Left lung (tissue), 10 donors: ENCODE measurements around the gene ANKRD1. TPM values are rescaled to one million over a fixed set of nuclear protein-coding genes. Genes with fewer than 3 reads are reported as not detected.

Source experiments
- ATAC-seq: fragments of 200-7000 bp; cut with Tn5 transposase; one replicate; pipeline ENCODE4 v1.9.1; 2020; ENCODE audit warnings: moderate library complexity
- DNase-seq, 4 donors: peaks; one replicate each; pipeline ENCODE4 v3.0.0-alpha.2; 2013 to 2020
- H3K27ac ChIP-seq, 2 donors: fragments of 200-600 bp; sonication (generic) in 1 of 2; one replicate each; pipeline versions ENCODE4 v1.5.0 to v1.8.0; 2020 to 2021
- H3K27me3 ChIP-seq, 2 donors: fragments of 200-600 bp; sonication (generic) in 1 of 2; one replicate each; pipeline versions ENCODE4 v1.5.0 to v1.8.0; 2020 to 2021
- H3K36me3 ChIP-seq, 2 donors: fragments of 200-600 bp; sonication (generic) in 1 of 2; one replicate each; pipeline versions ENCODE4 v1.5.0 to v1.8.0; 2020 to 2021
- H3K4me1 ChIP-seq, 2 donors: fragments of 200-600 bp; one replicate each; pipeline ENCODE4 v1.8.0; 2021
- H3K4me3 ChIP-seq, 2 donors: fragments of 200-600 bp; sonication (generic) in 1 of 2; one replicate each; pipeline versions ENCODE4 v1.5.0 to v1.8.0; 2020 to 2021; ENCODE audit warnings: mild to moderate bottlenecking in 1 of 2
- H3K9me3 ChIP-seq, 2 donors: fragments of 200-600 bp; sonication (generic) in 1 of 2; one replicate each; pipeline versions ENCODE4 v1.5.0 to v1.8.0; 2020 to 2021
- CTCF ChIP-seq, 2 donors: fragments of 200-600 bp; sonication (generic) in 1 of 2; IDR thresholded peaks; one replicate each; pipeline versions ENCODE4 v1.5.0 to v1.8.0; 2021; ENCODE audit warnings: antibody characterized with exemption in 2 of 2
- intact Hi-C, 2 donors: fragments of 100-400 bp; cut with DNase I; formaldehyde crosslinking; loops; one replicate each; pipeline versions ENCODE4 v1.11.2 to v1.14.2; 2022
- polyA plus RNA-seq, 6 donors: library from polyadenylated mRNA; unstranded; fragments of 120-200 nt; gene quantifications; one replicate each; pipeline ENCODE4 v1.2.1, GENCODE V29; 2013; ENCODE audit not compliant: insufficient read length in 6 of 6
- total RNA-seq, 2 donors: library from RNA; stranded (reverse); fragmentation: NEBNext Ultra II Directional; extraction: Animal tissue kit (Norgen Biotek cat#: 25700); gene quantifications; one replicate each; pipeline ENCODE4 v1.2.1, GENCODE V29; 2021
- donor health status: DM: no; HTN: yes; CAD: no.
- donor health status: DM: no; HTN: no; CAD: no.

ANKRD1 gene
- total and polyA plus RNA-seq, 8 donors: 0.07 to 165 (median 0.17) TPM; not detected in 2

- H3K4me1 ChIP-seq: peaks cover 3 to 18% of the 10 kb centered on the region in 2 donors
- no peak overlapping the region for H3K4me3 ChIP-seq
- DNase-seq: no peak
- H3K9me3 ChIP-seq: no peaks in the 10 kb centered on the region
- intact Hi-C loops: no loop called here
- no peaks in the 10 kb centered on the region for H3K27me3 ChIP-seq
- H3K36me3 ChIP-seq: no peaks in the 10 kb centered on the region
- ATAC-seq: no peak
- H3K27ac ChIP-seq: no peak overlapping the region
- TF ChIP-seq CTCF (IDR thresholded peaks at IDR 0.05): no peak
Observed at GRCh38 chr10:90935581-90936275, 14.8 kb upstream of the ANKRD1 start.

GRCh38 chr10:90930971-90931871, 10.3 kb upstream of the ANKRD1 start:
- intact Hi-C loops: no loop called here
- no peaks in the 10 kb centered on the region for H3K36me3 ChIP-seq
- H3K27me3 ChIP-seq: no peaks in the 10 kb centered on the region
- TF ChIP-seq CTCF (IDR thresholded peaks at IDR 0.05): no peak
- H3K4me3 ChIP-seq: no peak overlapping the region
- peak in 2 of 4 donors; percentile 22 to 38 for DNase-seq
- H3K9me3 ChIP-seq: no peaks in the 10 kb centered on the region
- H3K27ac ChIP-seq: peak overlapping the region; percentile 59 to 71
- peak; percentile 46 for ATAC-seq
- H3K4me1 ChIP-seq: peaks cover 9 to 23% of the 10 kb centered on the region in 2 donors

- Histone ChIP-seq H3K4me3 (no peak overlapping the region), H3K4me1 (peaks cover 9 to 16% of the 10 kb centered on the region in 2 donors), H3K27ac (peak overlapping the region; percentile 59 to 71), H3K27me3 (no peaks in the 10 kb centered on the region), H3K9me3 (no peaks in the 10 kb centered on the region), H3K36me3 (no peaks in the 10 kb centered on the region)
- intact Hi-C loops: no loop called here
- DNase-seq (peak in 2 of 4 donors; percentile 32 to 42), ATAC-seq (peak; percentile 87)
- no peak for TF ChIP-seq CTCF (IDR thresholded peaks at IDR 0.05)
Observed at GRCh38 chr10:90930070-90930837, 9.4 kb upstream of the ANKRD1 start.

GRCh38 chr10:90929179-90929578, 8.3 kb upstream of the ANKRD1 start:
- no peak for DNase-seq
- no peak for TF ChIP-seq CTCF (IDR thresholded peaks at IDR 0.05)
- Histone ChIP-seq H3K9me3 (no peaks in the 10 kb centered on the region), H3K27me3 (no peaks in the 10 kb centered on the region), H3K36me3 (no peaks in the 10 kb centered on the region), H3K27ac (peak overlapping the region in 1 of 2 donors; percentile 71), H3K4me3 (no peak overlapping the region), H3K4me1 (peaks cover 9 to 16% of the 10 kb centered on the region in 2 donors)
- intact Hi-C loops: no loop called here
- ATAC-seq: no peak
